ENCODE results near the gene SLC2A13. TPM values are rescaled to one million over a fixed set of nuclear protein-coding genes. Genes with fewer than 3 reads are reported as not detected.

SLC2A13 gene
- polyA plus RNA-seq, 3 donors: 11.7 to 14.6 (median 13.2) TPM

DNA sequence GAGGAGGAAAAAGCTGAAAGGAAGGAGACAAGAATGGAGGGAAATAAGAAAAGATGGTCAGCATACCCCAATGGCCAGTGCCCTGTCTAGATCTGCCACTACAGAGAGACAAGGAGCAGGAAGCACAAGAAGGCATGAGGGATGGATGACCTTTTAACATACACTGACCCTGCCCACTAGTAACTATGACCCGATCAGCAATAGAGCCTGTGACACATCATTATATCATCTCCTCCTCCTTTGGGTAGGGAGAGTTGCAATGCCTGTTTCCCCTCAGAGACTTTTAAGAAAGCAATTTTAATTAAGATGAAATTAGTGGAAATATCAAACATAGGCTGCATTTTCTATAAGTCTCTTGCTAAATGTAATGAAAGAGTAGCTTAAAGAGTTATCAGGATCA, 4.7 kb upstream of the SLC2A13 start:
- no peak for DNase-seq (ENCODE audit: extremely low read depth in 1 of 11, low read depth in 9 of 11, low spot score in 4 of 11)

DNA sequence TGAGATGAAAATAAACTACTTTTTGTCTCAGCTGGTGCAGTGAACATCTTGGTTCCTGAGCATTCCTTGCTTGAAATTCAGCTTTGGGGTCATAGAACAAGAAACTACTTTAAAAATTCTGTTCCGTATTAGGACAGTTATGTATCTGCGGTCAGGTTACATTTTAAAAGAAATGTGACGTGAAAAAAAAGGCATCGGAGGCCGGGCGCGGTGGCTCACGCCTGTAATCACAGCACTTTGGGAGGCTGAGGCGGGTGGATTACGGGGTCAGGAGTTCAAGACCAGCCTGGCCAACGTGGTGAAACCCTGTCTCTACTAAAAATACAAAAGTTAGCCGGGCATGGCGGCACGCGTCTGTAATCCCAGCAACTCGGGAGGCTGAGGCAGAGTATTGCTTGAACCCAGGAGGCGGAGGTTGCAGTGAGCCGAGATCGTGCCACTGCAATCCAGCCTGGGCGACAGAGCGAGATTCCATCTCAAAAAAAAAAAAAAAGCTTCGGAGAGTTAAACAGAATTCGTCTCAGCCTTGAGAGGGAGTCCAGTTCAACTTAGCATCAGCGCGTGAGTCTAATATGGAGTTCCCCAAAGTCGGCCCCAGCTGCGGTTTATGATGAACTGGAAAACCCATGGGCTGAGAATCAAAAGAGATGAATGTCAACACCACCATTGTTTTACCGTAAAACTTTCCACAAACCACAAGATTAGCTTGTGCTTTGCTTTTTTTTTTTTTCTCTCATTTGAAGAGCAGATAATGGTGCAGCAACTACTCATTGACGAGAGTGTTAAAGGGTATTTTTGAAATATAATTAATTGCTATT, 2.1 kb upstream of the SLC2A13 start:
- DNase-seq (ENCODE audit: extremely low read depth in 1 of 11, low read depth in 9 of 11, low spot score in 4 of 11): no peak

DNA sequence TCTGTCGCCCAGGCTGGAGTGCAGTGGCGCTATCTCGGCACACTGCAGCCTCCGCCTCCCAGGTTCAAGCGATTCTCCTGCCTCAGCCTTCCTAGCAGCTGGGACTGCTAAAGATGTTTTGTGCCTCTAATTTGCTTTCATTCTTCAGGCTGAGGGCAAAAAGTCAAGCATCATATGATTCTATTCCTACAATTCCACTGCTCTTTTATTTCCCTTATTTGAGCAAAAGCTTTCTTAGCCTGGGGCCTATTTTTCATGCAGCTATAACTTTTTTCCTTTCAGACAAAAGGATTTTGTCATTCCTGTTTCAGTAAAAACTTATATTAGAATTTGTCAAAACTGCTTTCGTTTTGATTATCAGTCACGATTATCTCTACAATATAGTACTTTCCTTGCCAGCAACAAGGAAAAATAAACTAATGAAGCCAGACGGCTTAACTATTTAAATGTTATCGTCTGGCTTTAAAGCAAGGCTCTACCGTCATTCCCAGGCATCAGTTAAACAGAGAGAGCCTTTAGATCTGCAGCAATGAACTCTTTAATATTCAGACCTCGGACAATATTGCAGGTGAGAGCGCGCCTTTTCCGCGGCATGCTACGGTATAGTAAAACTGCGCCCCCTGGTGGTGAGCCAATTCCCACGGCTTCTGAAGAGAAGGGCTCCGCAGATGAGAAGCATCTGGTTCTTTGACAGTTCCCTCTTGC, 1.4 kb upstream of the SLC2A13 start:
- peak in 10 of 11 donors; percentile 74 to 86 (median 80) for DNase-seq (ENCODE audit: extremely low read depth in 1 of 11, low read depth in 9 of 11, low spot score in 4 of 11)

DNA sequence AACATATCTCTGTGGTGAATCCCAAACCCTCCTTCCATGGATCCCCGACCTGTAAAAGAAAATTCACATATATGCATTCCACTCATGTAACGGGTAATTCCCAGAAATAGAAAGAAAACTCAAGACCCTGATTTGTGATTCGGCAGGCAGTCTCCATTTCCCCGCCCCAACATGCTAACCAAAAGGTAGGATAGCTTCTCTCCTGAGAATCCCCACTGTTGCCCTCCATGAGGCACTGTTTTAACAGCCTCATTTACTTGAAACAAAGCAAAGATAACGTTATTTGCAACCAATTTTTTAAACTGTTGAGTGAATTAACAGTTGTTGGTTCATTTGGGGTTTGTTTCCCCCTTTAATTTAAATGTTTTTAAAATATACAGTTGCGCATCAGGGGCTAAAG, 774 bp upstream of the SLC2A13 start:
- DNase-seq (ENCODE audit: extremely low read depth in 1 of 11, low read depth in 9 of 11, low spot score in 4 of 11): no peak

DNA sequence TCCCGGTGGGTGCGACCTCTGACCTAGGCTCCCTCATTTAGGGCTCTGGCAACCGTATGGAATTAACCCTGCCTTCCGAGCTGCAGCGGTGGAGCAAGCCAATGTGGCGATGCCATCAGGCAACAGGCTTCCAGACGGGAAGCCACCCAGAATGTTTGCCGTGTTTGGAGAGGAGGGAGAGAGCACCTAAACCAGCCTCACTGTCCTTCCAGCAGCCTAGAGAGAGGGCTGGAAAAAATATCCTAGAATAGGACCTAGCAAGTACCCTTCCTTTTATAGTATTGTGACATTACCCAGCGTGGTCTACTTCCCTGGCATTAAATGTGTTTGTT, 287 bp upstream of the SLC2A13 start:
- no peak for DNase-seq (ENCODE audit: extremely low read depth in 1 of 11, low read depth in 9 of 11, low spot score in 4 of 11)

DNA sequence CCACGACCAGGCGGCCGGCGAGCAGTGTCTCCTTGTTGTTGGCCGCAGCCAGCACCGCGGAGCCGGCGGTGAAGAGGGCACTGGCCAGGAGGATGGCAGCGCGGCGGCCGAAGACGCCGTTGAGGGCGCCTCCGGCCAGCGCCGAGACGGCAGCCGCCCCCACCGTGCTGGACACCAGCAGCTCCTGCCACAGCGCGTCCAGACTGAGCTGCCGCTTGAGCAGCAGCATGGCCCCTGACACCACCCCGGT, 691 bp downstream of the SLC2A13 start:
- no peak for DNase-seq (ENCODE audit: extremely low read depth in 1 of 11, low read depth in 9 of 11, low spot score in 4 of 11)

DNA sequence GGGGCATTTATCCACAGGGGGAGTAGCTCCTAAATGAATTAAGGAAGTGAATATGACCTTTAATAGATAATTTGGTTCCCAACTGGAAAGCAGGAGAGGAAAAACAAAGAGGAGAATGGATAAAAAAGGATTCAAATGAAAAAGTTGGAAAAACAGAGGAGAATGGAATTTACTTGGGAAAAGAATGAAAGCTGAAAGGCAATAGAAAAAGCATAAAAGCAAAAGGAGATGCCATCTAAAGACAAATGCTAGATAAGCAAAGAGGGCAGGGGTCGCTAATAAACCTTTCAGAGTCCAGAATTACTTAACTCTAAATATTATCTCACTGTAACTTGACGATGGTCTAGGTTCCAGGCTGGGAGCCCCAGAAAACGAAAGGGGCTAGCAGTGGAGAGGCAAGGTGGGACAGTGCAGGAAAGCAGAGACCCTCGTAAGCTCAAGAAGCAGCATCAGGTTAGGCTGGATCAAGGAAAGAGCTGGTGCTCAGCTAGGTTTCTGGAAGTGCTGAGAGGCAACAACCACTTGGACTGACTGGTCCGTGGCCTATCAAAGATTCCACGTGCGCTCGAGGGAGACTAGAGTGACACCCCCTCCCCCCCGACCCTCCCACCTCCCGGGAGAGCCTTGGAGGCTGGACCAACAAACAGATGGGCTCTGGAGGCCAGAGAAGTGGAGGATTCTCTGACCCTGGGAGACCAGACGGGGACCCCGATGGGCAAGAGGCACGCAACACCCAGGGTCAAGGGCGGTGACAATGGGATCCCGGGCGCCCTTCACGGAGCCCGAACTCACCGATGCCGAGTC, 1.2 kb downstream of the SLC2A13 start:
- DNase-seq (ENCODE audit: extremely low read depth in 1 of 11, low read depth in 9 of 11, low spot score in 4 of 11): no peak

DNA sequence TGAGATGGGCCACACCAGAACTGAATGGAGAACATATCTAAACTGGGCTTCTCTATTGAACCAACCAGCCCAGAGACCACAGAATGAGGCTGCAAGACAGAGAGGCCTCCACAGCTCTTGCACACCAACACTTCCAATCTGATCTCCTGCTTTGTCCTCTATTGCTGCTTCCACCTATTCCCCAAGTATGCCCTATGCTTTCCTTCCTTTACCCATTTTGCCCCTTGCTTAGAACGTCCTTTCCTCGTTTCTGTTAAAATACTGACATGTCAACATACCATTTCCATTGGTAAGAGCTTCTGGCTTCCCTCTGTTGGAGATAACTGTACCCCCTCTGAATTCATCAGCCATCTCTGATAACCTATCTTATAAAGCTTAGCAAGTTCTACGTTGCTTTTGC, 2.8 kb downstream of the SLC2A13 start:
- no peak for DNase-seq (ENCODE audit: extremely low read depth in 1 of 11, low read depth in 9 of 11, low spot score in 4 of 11)

DNA sequence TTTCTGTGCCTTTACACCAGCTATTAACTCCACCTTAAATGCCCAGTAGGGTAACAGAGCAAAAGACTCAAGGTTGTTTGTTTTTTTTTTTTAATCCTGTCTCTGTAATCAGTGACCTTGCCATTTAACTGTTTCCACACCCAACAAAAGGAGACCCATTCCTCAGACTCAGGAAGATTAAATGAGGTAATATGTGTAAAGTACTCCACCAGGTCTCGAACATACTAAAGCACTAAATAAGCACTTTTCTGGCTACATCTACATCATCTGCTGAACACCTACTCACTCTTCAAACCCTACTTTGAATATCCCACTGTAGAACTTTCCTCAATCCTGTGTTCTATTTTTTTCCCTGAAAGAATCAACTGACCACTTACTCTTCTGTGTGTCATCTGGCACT, 4.1 kb downstream of the SLC2A13 start:
- DNase-seq (ENCODE audit: extremely low read depth in 1 of 11, low read depth in 9 of 11, low spot score in 4 of 11): no peak

DNA sequence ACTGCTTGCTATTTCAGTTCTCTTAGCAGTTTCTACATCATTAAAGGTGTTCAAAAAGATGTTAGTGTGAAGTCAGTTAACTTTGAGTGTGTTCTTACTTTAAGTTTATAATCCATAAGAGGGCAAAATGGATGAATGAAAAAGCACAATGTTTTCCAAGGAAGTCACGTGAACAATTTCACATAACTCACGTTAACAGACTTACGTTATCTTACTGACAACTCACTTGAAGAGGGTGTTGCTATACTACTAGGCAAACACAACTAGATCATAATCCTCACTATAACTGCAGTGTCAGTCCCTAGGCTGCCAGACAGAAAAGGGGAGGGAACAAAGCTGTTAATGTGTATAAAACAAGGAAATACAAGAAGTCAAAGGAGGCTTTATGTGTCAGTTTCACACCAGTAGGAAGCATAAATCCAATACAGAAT, 6.4 kb downstream of the SLC2A13 start:
- peak in 2 of 11 donors; percentile 18 to 20 for DNase-seq (ENCODE audit: extremely low read depth in 1 of 11, low read depth in 9 of 11, low spot score in 4 of 11)

DNA sequence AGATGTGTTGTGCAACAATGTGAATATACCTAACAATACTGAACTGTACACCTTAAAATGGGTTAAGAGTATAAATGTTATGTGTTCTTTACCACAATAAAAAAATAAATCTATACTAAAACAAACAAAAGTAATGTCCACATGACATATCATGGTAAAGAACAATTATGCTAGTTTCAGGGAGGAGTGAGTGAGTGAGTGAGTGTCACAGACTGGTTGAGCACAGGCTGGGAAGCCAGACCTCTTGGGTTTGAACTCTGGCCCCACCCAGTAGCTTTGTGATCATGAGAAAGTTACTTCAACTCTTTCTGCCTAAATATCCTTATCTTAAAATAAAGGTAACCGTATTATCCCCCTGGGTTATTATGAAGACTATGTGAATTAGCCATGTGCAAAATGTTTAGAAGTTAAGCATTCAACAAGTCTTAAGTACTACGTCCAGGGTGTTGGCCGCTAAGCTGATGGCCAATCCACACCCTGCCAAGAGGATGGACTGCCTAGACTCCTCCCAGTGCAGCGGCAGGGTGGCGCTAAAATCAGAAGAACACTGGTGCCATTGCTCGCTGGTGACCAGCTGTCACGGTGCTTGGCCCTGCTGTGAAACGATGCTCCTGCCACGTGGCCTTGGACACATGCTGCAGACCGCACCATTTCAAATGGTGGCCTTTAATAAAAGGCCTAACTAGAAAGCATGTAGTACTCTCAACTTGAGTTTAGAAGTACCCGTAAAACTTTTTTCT, 7.3 kb downstream of the SLC2A13 start:
- DNase-seq (ENCODE audit: extremely low read depth in 1 of 11, low read depth in 9 of 11, low spot score in 4 of 11): no peak

DNA sequence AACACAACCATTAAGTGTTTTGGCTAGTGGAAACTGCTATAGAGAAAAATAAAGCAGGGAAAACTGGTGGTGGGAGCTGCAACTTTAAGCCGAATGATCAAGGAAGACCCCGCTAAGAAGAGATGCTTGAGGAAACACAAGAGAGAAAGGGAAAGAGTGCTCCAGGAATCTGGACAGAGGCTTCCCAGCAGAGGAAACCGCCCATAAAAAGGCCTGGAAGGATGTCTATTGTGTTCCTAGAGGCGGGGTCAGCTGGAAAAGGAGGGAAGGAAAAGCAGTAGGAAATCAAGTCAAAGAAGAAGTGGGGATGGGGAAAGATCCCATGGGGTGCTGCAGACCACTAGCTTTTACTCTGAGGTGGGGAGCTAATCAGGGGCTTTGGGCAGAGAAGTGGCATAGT, 12.4 kb downstream of the SLC2A13 start:
- no peak for DNase-seq (ENCODE audit: extremely low read depth in 1 of 11, low read depth in 9 of 11, low spot score in 4 of 11)

DNA sequence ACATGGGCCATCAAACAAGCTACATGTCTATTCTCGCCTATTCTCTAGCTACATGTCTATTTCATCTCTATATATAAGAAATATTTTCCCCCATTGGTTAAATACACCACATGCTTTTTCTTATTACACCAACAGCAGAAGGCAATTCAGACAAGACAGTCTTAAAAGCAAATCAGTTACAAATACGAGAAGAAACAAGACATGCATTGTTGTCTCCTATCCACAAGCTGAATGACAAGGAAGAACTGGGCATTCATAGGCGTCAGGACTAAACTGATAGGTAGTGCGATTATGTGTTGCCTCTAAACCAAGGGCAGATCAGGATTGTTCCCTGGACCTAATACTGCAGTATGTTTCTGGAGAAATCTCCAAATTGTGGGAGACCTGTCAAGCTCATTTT, 19.4 kb downstream of the SLC2A13 start:
- DNase-seq (ENCODE audit: extremely low read depth in 1 of 11, low read depth in 9 of 11, low spot score in 4 of 11): no peak

DNA sequence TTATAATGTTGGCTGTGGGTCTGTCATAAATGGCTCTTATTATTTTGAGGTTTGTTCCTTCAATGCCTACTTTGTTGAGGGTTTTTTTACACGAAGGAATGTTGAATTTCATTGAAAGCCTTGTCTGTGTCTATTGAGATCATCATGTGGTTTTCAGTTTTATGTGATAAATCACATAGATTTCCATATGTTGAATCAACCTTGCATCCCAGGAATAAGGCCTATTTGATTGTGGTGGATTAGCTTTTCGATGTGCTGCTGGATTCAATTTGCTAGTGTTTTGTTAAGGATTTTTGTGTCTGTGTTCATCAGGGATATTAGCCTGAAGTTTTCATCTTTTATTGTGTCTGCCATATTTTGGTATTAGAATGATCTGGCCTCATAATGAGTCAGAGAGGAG, 27.6 kb downstream of the SLC2A13 start:
- DNase-seq (ENCODE audit: extremely low read depth in 1 of 11, low read depth in 9 of 11, low spot score in 4 of 11): no peak

DNA sequence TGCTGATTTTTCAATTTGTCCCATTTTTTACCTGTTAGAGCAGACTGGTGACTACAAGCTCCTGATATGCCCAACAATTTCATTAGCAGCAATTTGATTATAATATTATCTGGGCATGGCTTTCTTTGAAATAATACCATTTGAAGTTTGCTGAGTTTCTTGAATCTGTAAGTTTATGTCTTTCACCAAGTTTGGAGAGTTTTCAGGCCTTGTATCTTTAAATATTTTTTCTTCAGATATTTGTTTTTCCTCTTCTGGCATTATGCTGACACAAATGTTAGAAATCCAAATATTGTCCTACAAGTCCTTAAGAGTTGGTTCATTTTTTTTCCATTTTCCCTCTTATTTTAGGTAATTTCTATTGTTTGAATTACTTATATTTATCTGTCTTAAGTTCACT, 30.4 kb downstream of the SLC2A13 start:
- DNase-seq (ENCODE audit: extremely low read depth in 1 of 11, low read depth in 9 of 11, low spot score in 4 of 11): no peak

DNA sequence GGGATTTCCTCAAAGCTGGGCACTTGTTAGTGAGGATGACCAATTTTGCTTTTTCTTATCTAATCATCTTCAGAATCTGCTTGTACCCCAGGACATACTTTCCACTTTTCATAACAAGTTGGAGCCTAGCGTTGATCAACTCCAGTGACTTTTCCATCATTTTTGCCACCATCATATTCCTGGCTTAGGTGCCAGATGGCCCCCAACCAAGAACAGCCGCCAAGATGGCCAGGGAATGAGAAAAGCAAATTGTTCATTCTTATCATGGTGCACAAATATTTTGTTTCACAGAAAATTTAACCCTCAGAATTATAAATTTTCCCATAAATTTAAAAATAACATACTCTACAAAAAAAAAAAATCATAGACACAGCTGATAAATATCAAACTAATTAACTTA, 37.5 kb downstream of the SLC2A13 start:
- no peak for DNase-seq (ENCODE audit: extremely low read depth in 1 of 11, low read depth in 9 of 11, low spot score in 4 of 11)

DNA sequence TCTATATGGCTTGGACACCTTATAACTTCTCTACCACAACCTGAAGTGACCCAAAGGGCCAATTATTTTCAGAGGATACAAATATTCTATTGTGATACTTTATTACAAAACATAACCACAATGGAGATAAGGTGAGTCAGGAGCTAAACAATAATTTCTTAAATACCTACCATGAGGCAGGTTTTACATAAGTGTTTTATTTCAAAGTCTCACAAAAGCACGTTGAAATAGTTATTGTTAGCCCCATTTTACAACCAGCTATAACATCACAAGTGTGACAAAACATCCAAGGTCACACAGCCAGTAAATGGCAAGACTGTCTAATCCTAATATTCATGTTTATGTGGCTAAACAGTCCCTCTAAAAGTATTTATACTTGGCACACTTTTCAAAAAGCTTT, 40.2 kb downstream of the SLC2A13 start:
- no peak for DNase-seq (ENCODE audit: extremely low read depth in 1 of 11, low read depth in 9 of 11, low spot score in 4 of 11)

DNA sequence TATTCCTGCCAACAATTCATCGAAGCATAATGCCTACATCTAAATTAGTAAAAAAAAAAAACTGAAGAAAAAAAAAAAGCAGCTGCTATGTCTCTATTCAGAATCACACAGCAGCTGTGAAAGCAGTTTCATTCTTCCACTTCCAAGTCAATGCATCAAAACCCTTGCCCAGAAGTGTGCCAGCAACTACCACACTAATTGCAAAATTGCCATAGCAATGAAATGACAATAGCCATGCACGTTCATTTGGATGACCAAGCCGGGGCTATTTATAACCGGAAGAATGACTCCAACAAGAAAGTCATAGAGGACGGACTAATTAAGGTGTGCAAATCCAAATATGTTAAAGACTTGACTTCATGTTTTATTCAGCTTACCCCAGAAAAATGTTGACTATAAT, 42.5 kb downstream of the SLC2A13 start:
- DNase-seq (ENCODE audit: extremely low read depth in 1 of 11, low read depth in 9 of 11, low spot score in 4 of 11): no peak

DNA sequence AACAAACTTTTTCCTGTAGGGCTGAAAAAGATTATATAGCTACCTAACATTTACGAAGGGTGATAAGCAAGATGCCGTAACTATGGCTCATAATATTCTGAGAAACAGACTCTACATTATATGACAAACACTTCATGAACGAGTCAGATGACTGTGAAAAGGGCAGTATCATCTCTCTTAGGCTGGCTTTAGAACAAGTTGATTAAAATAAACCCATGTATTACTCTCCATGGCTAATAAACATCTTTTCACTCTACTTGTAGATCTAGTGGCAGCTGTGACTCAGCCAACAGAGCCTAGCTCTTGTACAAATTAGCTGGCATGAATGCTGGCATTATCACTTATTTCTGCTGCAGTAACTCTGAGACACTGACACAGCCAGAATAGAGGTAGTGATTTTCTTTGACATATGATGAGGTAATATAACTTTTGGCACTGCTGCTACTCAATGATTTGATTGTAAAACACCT, 47.1 kb downstream of the SLC2A13 start:
- no peak for DNase-seq (ENCODE audit: extremely low read depth in 1 of 11, low read depth in 9 of 11, low spot score in 4 of 11)

DNA sequence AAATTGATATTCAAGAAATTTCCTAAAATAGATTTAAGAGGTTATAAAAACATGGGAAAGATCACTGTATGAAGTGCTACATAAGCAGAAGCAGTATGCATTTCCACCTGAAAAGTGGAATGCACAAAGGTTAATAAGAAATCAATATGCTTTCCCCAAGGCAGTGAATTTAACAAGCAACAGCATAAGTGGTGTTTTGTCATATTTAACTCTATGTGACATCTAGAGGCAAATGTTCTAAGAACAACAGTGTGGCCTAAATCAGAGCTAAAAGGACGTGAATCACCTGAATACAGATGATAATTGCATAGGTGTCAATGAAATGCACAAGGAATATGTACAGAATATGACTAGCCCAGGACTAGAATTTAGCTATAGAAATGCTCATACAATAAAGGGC, 49.5 kb downstream of the SLC2A13 start:
- DNase-seq (ENCODE audit: extremely low read depth in 1 of 11, low read depth in 9 of 11, low spot score in 4 of 11): no peak
